WTC11 (cell line): ENCODE measurements around the gene FAM78B.

Experiments
- CTCF ChIP-seq: fragments of 200-600 bp; IDR thresholded peaks from 2 replicates; pipeline ENCODE4 v1.8.0; 2022; ENCODE audit warnings: antibody characterized with exemption
- E2F5 ChIP-seq: sonication (generic); formaldehyde crosslinking; IDR thresholded peaks from 2 replicates; pipeline ENCODE4 v1.8.1; 2022; ENCODE audit warnings: mild to moderate bottlenecking, moderate library complexity, missing genetic modification reagents
- MAX ChIP-seq: sonication (generic); formaldehyde crosslinking; IDR thresholded peaks from 2 replicates; pipeline ENCODE4 v1.8.0; 2022; ENCODE audit warnings: mild to moderate bottlenecking, missing genetic modification reagents
- PRRX2 ChIP-seq: fragments of 250-450 bp; sonication (Bioruptor Pico); IDR thresholded peaks from 2 replicates; pipeline ENCODE4 v1.8.0; 2021; ENCODE audit warnings: mild to moderate bottlenecking
- USF2 ChIP-seq: sonication (generic); formaldehyde crosslinking; IDR thresholded peaks from 2 replicates; pipeline ENCODE4 v1.8.1; 2023; ENCODE audit warnings: mild to moderate bottlenecking, missing genetic modification reagents, moderate library complexity
- ZBTB43 ChIP-seq: sonication (generic); formaldehyde crosslinking; IDR thresholded peaks from 2 replicates; pipeline ENCODE4 v1.8.1; 2023; ENCODE audit warnings: mild to moderate bottlenecking, missing genetic modification reagents

- TF ChIP-seq USF2 (CRISPR knock-in tag): no peak
- no peak for TF ChIP-seq CTCF
- TF ChIP-seq ZBTB43 (CRISPR knock-in tag): no peak
- no peak for TF ChIP-seq E2F5 (CRISPR knock-in tag)
- TF ChIP-seq MAX: no peak
- no peak for TF ChIP-seq PRRX2 (CRISPR knock-in tag)
Observed at GRCh38 chr1:166117776-166118175, 49.0 kb downstream of the FAM78B start.
